HG02938 (cell line): ENCODE measurements around the gene EHMT1.

Experiments used
- ATAC-seq: cut with Tn5 transposase; IDR thresholded peaks from one replicate; pipeline ENCODE4 v1.9.1; 2021; ENCODE audit warnings: mild to moderate bottlenecking, moderate library complexity; ENCODE audit not compliant: unreplicated experiment

EHMT1 gene

DNA sequence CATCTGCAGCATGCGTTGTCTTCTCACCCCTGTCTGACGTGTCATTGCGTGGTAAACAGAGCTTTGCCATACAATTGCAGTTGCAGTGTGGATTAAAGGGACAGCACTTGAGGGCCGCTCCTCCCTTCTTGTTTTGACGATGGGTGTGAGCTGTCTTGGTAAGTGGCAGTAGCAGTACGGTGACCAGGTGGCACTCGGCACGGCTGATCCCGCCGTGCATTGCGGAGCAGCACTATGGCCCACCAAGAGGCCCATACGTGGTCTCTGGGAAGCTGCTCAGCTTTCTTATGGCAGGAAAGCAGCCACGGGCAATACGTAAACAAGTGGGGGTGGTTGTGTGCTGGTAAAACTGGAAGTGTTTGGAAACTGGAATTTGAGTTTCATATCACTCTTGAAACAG is 25.1 kb downstream of the EHMT1 start:
- no peak for ATAC-seq

DNA sequence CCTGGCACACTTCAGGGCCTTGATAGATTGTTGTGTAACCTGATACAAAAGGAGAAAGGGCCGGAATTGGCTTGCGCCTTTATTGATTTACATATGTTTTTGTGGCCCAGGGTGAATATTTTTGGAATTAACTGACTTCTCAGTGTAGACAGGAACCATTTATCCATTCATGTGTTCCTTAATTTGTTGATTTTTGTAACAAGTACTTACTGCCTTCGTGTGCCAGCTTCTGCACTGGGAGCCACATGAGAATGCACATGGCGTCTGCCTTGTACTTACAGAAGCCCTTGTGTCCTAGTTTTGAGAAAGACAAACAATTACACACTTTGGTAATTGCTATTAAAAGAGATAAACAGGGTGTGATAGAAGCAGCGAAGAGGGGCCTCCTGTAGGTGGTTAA is 26.4 kb downstream of the EHMT1 start:
- no peak for ATAC-seq

DNA sequence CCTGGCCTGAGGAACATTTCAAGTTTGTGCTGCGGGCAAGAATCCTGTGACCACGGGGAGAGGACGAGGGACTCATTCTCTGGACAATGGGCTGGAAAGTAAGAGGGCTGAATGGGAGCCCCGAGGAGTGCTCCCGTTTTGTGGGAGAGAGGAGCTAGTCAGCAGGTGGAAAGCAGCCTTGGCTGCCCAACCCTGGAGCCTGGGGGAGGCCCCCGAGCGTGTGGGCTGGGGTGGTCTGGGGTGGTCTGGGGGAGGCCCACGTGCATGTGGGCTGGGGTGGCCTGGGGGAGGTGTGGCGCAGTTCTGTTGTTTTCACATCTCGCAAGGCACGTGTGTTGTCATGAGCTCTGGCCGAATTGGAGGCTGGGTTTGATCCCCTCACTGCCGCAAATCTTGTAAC is 27.5 kb downstream of the EHMT1 start:
- no peak for ATAC-seq

DNA sequence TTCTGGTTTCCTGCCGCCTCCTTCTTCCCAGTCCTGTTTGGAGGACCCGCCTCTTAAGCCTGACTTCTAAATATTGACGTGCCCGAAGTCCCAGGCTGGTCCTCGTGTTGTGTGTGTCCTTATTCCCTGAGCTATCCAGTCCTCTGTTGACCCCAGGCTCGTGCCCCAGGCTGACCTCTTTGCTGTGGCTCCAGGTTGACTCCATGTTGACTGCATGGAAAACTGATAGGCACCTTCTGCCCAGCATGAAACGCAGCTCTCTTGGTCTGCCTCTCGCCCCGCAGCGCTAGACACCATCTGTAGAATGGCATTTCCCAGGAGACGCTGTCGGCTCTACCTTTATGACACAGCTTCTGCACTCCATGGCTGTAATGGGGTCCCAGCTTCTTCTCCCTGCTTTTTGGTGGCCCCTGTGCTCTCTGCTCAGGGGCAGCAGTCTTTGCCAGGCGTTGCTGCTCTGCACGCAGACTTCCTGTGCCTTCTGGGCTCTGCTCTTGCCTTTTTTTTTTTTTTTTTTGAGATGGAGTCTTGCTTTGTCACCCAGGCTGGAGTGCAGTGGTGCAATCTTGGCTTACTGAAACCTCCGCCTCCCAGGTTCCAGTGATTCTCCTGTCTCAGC is 28.4 kb downstream of the EHMT1 start:
- ATAC-seq = no peak

DNA sequence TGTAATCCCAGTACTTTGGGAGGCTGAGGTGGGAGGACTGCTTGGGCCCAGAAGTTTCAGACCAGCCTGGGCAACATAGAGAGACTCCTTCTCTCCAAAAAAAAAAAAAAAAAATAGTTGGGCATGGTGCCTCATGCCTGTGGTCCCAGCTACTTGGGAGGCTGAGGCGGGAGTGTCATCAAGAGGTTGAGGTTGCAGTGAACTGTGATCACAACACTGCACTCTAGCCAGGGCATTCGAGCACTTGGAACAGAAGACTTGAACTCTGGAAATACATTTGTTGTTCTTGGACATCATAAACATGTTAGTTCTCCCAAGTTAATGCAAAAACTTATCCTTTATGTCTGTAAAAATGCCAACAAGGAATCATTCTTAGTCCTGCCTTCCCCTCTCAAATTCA is 29.6 kb downstream of the EHMT1 start:
- no peak for ATAC-seq

DNA sequence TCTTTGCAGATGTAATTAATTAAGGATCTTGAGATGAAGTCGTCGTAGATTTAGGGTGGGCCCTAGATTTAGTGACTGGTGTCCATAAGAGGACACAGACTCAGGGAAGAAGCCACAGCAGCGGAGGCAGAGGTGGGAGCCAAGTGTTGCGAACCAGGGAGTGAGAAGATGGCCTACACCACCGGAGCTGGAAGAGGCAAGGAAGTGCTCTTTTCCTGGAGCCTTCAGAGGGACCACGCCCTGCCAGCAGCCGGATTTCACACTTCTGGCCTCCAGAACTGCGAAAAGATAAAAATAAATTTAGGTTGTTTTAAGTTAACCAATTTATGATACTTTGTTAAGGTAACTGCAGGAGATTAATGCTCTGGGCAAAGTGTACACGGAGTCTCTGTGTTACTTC is 30.7 kb downstream of the EHMT1 start:
- no peak for ATAC-seq

DNA sequence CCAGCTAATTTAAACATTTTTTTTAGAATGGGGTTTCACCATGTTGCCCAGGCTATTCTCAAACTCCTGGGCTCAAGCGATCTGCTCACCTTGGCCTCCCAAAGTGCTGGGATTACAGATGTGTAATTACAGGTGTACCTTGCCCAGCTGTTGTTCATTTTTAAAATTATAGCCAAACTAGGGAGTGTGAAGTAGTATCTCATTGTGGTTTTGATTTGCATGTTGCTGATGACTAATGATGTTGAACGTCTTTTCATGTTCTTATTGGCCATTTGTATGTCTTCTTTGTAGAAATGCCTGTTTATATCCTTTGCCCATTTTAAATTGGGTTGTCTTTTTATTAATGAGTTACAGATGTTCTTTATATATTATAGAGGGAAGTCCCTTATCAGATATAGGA is 31.5 kb downstream of the EHMT1 start:
- no peak for ATAC-seq

DNA sequence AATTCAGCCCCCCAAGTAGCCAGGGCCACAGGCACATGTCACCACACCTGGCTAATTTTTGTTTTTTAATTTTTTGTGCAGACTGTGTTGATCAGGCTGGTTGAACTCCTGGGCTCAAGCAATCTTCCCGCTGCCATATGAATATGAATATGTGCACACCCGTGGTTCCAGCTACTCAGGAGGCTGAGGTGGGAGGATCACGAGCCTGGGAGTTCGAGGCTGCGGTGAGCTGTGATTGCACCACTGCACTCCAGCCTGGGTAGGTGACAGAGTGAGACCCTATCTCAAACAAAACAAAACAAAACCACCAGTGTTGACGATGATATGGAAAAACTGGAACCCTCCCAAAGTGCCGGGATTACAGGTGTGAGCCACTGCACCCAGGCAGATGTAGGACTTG is 32.0 kb downstream of the EHMT1 start:
- ATAC-seq = no peak

DNA sequence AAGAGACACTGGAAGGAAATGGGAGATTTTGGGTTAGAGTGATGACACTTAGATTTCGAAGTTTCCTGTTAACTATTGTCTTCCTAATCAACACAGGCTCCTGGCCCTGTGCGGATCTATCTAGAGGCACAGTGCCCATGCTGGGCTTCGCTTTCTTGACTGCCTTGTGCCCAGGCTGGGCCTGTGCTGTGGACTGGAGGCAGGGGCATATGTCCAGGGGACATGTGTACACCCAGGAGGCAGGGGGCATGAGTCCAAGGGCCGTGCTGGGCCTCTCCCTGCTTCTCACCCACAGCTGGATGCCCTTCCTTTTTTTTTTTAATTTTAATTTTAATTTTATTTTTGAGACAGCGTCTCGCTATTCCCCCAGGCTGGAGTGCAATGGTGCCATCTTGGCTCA is 37.6 kb downstream of the EHMT1 start:
- ATAC-seq = no peak

DNA sequence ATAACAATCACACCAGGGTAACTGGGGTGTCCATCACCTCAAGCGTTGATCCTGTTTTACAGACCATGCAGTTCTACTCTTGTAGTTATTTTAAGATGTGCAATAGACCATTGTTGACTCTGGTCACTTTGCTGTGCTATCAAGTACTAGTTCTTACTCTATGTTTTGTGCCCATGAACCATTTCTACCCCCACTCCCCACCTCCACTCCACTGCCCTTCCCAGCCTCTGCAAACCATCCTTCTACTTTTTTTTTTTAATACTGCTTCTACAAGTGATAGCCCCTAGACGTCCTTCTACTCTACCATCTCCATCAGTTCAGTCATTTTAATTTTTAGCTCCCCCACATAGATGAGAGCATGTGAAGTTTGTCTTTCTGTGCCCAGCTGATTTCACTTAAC is 38.8 kb downstream of the EHMT1 start:
- ATAC-seq = no peak

DNA sequence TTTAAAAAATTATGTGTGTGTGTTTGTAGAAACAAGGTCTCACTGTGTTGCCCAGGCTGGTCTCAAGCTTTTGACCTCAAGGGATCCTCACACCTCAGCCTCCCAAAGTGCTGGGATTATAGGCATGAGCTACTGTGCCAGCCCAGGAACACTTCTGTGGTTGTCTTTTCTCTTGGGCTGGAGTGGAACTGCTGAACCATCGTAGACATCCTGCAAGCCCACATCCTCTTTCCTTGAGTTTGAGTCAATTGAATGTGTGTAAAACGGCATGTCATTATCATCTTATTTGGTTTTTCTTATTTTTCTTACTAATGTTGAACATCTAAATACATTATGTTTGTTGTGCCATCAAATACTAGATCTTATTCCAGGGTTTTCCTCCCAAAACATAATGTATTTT is 40.0 kb downstream of the EHMT1 start:
- no peak for ATAC-seq

DNA sequence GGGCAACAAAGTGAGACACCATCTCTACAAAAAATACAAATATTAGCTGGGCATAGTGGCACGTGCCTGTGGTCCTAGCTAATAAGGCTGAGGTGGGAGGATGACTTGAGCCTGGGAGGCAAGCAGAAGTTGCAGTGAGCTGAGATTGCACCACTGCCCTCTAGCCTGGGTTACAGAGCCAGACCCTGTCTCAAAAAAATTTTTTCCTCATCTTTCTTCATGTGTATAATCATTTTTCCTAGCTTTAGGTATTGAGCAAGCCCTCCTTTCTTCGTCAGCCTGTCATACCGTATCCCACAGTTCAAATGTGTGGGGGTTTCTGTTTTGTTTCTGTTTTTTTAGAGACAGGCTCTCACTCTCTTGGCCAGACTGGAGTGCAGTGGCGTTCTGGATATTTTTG is 41.3 kb downstream of the EHMT1 start:
- ATAC-seq = no peak

DNA sequence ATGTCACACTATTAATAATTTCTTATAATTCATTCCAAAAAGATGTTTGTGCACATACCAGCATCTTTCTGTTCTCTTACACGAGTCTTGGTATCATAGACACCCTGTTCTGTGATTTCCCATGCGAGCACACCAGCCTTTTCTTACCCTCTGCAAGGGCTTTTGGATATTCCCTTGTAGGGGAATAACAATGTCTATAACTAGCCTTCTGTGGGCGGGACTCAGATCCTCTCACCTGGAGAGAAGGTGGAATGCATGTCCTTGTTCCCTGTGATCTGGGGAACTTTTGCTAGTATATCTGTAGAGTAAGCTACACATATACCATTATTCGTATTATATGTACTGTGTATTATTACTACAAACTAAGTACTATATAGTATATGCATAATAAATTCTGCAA is 44.8 kb downstream of the EHMT1 start:
- ATAC-seq = no peak

DNA sequence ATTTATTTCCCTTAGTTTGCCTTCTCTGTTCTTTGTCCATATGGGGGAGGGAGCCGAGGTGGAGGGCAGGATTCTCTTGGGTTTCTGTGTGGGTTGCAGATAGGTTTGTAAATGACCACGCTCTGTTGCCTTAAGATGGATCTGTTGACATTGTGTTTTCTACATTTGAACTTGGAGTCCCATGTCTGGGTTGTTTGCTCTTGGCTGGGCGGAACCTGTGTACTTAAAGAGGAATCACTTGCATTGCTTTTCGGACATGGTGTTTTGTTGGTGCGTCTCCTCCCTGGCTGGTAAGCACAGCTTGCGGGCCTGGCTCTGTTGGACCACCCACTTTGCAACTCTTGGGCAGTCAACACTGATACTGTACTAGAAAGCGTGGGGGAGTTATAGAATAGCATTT is 45.9 kb downstream of the EHMT1 start:
- no peak for ATAC-seq

DNA sequence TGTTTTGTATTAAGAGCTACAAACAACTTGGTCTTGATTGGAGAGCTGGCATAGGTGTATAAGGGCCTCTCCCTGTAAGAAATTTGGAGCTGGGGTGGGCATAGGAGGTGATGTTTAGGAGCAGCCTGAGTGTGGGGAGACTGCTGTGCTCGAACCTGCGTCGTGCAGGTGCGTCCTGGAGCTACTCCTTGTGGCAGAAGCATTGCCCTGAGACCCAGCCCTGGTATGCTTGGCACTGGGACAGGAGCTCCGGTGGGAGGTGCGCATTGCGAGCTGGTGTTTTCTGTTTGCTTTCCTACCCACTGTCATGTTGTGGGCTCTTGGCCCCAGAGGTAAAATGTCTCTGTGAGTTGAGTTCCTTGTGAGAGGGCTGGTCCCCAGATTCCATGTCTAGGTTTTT is 46.4 kb downstream of the EHMT1 start:
- no peak for ATAC-seq

DNA sequence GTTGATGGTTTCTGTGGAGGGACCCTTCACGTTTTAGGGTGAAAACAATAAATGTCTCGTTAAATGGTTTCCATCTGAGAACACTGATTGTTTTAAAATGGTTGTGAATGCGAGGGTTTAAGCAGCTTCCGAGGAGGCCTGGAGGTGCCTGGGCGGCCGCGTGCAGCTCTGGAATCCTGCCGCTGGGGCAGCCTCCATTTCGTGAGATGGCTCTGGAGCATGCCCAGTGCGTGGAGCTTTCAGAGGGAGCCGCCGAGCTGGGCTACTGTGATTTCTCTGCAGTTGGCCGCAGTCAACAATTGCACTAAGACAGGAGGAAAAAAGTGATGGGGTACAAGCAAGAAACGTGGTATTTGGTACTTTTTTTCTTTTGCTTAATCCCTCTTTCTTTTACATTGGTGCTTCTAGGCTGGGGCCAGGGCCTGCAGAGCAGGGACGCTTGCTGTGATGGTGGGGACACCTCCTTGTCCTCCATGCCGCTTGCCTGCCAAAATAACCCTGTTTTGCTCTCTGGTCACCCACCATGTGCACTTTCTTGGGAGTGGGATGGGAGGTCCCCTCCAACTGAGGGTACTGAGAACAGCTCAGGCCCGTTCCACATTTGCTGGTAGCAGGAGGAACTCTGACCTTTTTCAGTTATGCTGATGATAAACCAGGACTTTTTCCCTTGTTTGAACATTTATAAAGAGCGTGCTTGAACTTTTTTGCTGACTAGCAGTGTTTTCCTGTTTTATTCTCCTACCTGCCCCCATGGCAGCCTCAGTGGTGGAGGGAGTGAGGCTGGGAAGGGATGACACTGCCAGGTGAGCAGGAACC is 47.1 kb downstream of the EHMT1 start:
- ATAC-seq = no peak

DNA sequence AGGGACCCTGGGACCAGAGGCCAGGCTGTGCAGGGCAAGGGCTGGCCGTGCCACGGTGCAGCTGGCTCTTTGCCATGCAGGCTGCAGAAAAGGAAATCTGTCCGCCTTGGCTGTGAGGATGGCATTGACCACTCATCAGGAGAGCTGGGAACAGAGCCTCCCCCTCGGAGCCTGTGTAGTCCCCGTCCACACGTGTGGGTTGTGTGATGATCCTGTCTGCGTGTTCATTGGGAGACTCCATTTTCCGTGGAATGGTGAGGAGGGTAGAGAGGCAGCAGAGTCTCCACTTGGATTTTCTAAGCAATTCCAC is 47.7 kb downstream of the EHMT1 start:
- no peak for ATAC-seq

DNA sequence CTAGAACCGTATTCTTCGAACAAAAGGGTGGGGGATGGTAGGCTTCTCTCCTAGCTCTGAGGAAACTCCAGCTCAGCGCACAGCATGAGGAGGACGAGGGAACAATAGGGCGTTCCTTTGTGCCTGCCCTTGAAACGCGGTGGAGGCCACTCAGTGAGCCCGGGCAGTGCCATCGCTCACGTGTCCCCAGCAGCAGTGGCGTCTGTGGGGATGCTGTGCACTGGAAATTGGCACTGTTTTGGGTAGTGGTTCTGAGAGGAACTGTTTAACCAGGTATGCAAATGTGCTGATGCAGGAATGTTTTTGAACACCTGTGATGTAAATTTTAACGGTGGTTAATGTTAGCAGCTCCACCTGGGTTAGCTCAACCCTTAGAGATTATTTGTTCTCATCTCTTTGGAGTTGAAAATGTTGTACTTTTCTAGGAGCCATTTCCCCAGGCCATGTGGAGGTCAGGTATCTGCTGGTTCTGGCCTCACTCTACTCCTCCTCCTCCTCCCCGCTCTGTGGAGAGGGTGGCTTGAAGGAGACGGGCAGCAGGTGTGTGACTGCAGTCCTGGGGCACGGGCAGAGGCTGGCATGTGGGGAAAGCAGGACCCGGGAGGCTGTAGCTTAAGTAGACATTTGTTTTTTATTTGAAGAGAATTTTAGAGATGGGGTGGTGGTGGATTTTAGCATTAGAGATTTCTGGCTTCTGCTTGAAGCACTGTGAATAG is 48.3 kb downstream of the EHMT1 start:
- ATAC-seq = no peak

DNA sequence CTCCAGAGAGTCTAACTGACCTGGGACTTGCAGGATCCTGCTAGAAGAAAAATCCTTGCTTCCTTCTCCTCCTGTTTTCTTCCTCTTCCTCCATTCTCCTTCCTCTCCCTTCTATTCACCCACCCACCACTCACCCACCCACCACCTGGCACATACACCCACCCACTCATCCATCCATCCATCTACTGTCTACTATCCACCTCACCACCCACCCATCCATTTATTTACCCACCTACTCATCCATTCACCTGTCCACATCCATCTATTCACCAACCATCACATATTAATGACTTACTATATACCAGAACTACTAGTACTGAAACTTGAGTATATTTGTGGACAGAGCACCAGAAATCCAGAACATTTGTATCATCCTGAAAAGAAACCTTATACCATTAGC is 49.4 kb downstream of the EHMT1 start:
- ATAC-seq = no peak

DNA sequence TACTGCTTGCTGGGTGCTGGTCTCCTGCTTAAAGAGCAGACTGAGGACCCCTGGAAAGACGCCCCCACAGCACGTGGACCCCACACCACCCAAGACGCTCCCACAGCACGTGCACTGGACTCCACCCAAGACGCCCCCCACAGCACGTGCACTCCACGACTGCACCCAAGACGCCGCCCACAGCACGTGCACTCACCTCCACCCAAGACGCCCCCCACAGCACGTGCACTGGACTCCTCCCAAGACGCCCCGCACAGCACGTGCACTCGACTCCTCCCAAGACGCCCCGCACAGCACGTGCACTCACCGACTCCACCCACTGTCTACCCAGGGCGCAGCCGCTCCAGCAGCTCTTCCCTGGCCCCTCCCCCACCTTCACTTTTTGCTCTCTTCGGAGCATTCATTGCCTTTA is 50.5 kb downstream of the EHMT1 start:
- ATAC-seq = no peak

DNA sequence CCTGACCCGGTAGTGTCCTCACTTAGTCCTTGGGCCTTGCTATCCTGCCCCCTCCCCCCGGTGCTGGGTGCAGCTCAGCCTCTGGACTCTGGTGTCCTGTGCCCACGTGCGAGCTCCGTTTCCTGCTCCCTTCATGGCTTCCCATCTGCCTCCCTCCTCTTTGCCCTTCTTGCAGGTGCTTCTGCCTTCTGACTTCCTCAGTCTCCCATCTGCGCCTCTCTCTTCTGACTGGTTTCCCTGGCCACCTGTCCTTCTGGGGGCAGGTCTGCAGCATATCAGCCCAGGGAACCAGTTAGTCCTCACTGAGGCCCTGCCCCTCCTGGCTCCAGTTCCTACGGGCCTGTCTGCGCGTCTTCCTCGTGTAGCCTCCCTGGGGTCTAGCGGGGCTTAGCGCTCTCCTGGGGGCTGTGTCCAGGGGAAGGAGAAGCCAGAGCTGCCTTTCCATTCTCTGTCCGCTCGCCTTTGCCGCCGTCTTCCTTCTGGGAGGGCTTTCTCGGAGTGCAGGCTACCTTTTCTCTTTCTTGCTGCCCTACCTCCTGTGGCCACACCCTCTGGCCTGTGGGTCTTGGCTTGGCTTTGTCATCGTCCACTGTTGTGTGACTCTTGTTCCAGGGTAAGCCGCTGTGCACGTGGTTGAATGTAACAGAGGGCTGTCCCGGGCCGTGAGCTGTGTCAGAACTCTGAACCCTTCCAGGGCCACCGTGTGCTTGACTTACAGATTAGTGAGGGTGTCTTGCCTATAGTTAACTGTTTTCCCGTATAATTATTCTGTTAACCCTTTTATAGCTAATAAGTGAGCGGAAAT is 51.8 kb downstream of the EHMT1 start:
- no peak for ATAC-seq

DNA sequence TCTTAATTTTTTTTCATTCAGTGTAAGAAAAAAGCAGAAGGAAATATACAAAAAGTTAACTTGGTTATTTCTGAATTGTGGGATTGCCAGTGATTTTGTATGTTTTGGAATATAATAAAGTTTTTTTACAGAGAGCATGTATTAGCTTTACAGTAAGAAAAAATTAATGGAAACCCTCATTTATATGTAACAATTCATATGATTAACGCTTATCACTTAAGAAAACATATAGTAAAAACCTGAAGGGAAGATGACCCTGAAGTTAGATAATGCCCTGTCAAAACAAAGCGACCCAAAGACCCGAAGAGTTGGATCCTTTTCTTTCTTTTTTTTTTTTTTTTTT is 52.4 kb downstream of the EHMT1 start:
- ATAC-seq = no peak
